HG03159 (cell line): Measurements from ENCODE around the gene IL13.
A peak's percentile ranks its signal among the peaks of the same experiment; 100 is the strongest.

Experiments used
- ATAC-seq: cut with Tn5 transposase; IDR thresholded peaks from one replicate; pipeline ENCODE4 v1.9.1; 2021; ENCODE audit warnings: mild to moderate bottlenecking, moderate library complexity; ENCODE audit not compliant: unreplicated experiment

Gene IL13

DNA sequence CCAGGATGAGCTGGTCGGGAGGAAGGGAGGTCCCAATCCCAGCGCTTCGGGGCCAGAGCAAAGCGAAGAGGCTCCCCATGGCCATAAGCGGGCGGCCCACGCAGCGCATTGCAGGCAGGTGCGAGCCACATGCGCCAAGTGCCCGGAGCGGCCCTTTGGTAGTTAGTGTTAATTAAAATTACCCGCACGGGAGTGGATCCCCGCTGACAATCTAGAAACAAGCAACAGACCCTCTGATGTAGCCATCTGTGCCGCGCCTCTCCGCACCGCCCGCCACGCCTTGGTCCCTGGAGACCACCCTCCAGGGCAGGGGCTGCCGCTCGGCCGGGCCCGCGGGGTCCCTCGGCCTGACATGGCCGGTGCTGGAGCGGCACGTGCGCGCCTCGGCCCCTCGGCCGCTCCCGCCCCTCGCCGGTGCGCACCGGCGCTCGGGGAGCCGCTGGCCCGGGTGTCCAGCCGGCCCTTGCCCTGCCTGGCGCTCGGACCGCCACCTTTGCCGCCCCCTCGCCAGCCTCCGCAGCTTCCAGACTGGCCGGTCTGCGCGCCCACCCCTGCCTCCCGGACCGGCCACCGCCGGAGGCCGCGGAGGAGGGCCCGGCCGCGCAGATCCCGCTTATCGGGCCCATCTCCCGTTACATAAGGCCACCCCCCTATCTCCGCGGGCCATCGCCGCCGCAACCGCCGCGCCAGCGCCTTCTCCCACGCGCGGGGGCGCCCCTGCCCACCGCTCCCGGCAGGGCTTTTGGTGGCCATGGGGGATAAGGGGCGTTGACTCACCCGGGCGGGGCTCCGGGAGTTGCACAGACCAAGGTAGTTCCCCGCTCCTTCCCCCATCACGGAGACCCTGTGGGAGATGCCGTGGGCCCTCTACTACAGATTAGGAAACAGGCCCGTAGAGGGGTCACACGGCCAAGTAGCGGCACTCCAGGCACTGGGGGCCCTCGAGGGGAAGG lies 1.9 kb upstream of the IL13 start:
- ATAC-seq, result no peak

DNA sequence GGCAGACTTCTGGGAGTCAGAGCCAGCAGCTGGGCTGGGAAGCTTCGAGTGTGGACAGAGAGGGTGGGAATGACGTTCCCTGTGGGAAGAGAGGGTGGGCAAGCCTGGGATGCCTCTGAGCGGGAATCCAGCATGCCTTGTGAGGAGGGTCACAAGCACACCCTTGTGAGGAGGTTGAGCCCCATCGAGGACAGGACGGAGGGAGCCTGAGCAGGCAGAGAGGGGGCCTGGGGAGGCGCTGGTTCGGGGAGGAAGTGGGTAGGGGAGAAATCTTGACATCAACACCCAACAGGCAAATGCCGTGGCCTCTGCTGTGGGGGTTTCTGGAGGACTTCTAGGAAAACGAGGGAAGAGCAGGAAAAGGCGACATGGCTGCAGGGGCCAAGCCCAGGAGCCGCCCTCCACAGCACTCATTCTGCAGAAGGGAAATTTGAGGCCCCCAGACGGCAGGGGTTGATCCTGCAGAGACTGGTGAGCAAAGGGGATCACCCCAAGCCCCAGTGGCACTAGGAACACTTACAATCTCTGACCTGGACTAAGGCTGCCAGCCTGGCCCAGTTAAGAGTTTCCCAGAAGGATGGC lies 1.1 kb upstream of the IL13 start:
- no peak for ATAC-seq

DNA sequence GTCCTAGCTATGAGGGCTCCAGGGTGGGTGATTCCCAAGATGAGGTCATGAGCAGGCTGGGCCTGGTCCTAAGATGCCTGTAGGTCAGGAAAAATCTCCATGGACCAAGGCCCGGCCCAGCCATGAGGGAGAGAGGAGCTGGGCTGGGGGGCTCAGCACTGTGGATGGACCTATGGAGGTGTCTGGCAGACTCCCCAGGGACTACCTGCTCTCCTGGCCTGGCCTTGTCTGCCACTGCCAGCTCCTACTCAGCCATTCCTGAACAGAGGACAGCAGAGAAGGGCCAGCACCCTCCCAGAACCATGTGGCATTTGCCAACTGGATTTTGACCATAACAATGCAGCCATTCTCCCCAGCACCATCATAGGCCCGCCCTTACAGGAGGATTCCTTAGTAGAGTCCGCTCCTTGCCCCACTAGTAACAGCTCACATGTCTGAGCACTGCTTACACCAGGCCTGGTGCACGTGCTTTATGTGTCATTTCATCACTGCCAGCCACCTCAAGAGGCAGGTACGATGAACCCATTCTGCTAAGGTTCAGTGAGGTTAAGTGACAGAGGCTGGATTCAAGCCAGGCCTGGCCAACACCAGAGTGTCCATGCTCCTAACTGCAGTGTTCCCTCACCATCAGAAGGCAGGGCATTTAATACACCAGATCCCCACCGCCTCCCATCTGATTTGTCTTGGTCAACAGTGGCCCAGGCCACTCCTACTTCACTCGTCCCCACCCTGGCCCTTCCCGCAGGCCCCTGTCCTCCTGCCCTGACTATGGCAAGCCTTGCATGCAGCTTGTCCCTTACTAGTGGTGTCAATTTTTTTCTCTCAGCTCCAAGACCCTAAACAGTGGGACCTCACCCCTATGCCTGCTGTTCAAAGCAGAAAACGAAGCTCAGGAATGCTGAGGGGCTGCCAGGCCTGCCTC lies 669 bp downstream of the IL13 start:
- ATAC-seq, result no peak

GRCh38 chr5:132659598-132660493 lies 1.9 kb downstream of the IL13 start:
- no peak for ATAC-seq

DNA sequence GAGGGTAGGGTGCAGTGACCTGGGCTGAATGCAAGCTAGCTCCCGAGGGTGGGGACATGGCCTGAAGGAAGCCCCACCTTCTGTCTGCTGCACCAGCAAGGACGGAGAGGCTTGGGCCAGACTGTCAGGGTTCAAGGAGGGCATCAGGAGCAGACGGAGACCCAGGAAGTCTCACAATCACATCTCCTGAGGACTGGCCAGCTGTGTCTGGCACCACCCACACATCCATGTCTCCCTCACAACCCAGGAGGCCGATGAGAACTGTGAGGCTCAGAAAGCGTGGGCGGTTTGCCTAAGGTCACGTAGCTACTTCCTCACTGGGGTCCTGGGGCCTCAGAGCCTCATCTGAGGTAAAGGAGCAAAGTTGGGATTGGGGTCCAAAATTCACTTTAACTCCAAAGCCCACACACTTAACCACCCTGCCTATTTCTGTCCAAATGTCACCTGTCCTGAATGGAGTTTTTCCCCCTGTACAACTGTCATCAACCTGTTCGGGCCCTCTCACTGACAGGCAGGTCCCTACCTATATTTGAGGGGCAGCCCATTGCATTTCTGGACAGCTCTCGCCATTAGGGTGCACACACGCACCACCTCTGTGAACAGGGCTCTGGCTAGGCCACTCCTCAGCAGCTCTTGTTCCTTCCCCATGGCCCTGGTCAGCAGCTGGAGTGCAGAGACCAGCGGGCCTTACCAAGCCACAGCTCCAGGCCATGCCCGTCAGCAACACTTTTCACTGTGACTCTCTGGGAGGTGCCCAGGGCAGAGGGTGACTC lies 3.4 kb downstream of the IL13 start:
- ATAC-seq, result no peak

- ATAC-seq, result no peak
Measured at GRCh38 chr5:132662004-132662401, 4.0 kb downstream of the IL13 start.

GRCh38 chr5:132662925-132663770 lies 5.2 kb downstream of the IL13 start:
- peak; percentile 60 for ATAC-seq

- peak; percentile 48 for ATAC-seq
Measured at GRCh38 chr5:132663771-132664695, 6.1 kb downstream of the IL13 start.

GRCh38 chr5:132664696-132665209 lies 6.8 kb downstream of the IL13 start:
- no peak for ATAC-seq

DNA sequence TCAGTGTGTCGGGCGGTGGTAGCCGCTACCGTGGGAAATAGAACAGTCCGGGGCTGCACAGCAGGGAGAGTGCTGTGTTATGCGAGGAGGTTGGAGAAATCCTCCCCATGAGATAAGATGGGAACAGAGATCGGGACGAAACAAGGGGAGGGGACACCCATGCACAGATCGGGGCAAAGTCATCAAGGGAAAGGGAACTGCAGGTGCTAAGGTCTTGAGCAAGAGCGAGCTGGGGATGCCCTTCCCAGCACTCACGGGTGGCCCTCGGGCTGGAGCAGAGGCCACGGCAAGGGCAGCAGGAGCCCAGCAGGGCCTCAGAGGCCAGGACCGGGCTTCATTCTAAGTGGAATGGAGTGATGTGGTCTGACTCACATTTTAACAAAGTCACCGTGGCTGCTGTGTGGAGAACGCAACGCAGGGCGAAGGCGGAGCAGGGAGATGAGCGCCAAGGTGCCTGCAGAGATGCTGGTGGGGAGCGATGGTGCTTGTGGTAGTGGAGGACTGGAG lies 7.7 kb downstream of the IL13 start:
- no peak for ATAC-seq

DNA sequence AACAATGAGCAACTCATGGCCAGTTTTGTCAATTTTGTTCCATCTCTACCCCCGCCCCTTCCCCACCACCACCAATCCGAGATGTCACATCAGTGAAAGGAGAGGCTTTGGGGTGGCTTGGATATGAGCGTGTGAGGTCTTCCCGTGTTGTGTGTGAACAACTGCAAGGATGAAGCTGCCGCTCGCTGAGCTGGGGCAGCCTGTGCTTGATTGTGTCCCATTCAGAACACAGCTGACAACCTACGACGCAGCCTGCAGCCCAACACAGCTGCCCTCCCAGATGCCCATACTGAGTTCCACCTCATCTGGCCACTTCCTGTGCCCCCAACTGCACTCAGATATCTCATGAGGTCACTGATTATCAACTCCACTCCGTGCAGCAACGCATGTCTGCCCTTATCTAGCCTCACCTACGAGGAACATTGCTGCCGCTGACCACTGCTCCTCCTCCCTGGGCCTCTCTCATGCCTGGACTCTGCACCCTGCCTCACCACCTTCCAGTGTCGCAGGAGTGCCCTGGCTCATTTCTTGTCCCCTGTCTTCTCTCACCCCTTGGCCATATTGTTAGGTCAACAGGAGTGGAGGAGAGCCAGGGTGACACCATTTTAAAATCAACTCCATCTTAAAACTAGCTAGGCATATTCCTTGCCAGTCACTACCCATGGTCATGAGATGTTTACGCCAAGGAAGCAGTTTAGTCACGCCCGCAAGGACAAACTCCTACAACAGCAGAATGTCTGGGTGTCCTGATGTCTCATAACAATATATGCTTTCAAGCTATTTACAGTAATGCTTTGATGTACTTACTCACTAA lies 8.5 kb downstream of the IL13 start:
- ATAC-seq, result no peak

GRCh38 chr5:132667309-132667708 lies 9.3 kb downstream of the IL13 start:
- no peak for ATAC-seq

- no peak for ATAC-seq
Measured at GRCh38 chr5:132667761-132668705, 10.1 kb downstream of the IL13 start.

- ATAC-seq, result no peak
Measured at GRCh38 chr5:132668706-132669454, 10.9 kb downstream of the IL13 start.

DNA sequence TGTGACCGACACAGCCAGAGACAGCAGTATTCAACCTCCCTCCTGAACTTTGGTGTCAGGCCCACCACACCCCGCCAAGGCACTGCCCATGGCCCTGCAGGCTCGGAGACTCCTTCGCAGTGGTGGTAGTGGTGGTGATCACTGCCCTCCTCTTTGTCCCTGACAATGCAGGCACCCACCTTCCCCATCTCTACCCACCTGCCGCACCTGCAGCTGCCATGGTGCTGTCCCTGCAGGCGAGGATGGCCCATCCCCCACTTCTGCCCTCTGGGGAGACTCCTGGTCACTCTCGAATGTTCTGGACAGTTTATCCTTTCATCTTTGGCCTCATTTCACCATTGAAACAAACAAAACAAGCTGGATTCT lies 11.5 kb downstream of the IL13 start:
- ATAC-seq, result no peak
